WERI-Rb-1 (cell line): Measurements from ENCODE around the gene PHC2.

Source experiments
- DNase-seq: peaks from one replicate; pipeline ENCODE4 v3.0.0-alpha.2; 2020
- H3K27ac ChIP-seq: fragments of 250-450 bp; sonication (Bioruptor Pico); 2 replicates; pipeline ENCODE4 v1.5.1; 2020; ENCODE audit warnings: mild to moderate bottlenecking, moderate library complexity
- H3K27me3 ChIP-seq: fragments of 250-450 bp; sonication (Bioruptor Pico); 2 replicates; pipeline ENCODE4 v1.5.1; 2021; ENCODE audit warnings: mild to moderate bottlenecking, low read depth, moderate library complexity; ENCODE audit not compliant: insufficient read depth, severe bottlenecking
- H3K36me3 ChIP-seq: fragments of 250-450 bp; sonication (Bioruptor Pico); 2 replicates; pipeline ENCODE4 v1.5.1; 2020; ENCODE audit warnings: mild to moderate bottlenecking, moderate library complexity
- H3K4me3 ChIP-seq: 2 replicates; pipeline ENCODE4 v1.5.1; 2011; ENCODE audit warnings: low read depth, mild to moderate bottlenecking, control low read depth, low read length
- H3K9me3 ChIP-seq: fragments of 250-450 bp; sonication (Bioruptor Pico); 2 replicates; pipeline ENCODE4 v1.5.1; 2021; ENCODE audit warnings: mild to moderate bottlenecking, moderate library complexity; ENCODE audit not compliant: severe bottlenecking
- CTCF ChIP-seq: IDR thresholded peaks from 2 replicates; pipeline ENCODE4 v1.5.1; 2011; ENCODE audit warnings: low read depth, mild to moderate bottlenecking, control low read depth, inconsistent platforms, low read length

The PHC2 gene

GRCh38 chr1:33470495-33471012 lies 39.7 kb upstream of the PHC2 start:
- no peak overlapping the region for H3K4me3 ChIP-seq
- no peaks in the 10 kb centered on the region for H3K27me3 ChIP-seq
- H3K36me3 ChIP-seq = no peaks in the 10 kb centered on the region
- H3K9me3 ChIP-seq = no peaks in the 10 kb centered on the region
- DNase-seq = peak; percentile 85
- peak; percentile 86 for TF ChIP-seq CTCF
- H3K27ac ChIP-seq = peak overlapping the region; percentile 53

- Histone ChIP-seq H3K36me3 (no peaks in the 10 kb centered on the region), H3K9me3 (no peaks in the 10 kb centered on the region), H3K27me3 (no peaks in the 10 kb centered on the region), H3K4me3 (no peak overlapping the region), H3K27ac (no peak overlapping the region)
- no peak for TF ChIP-seq CTCF
- DNase-seq = no peak
These were observed 38.8 kb upstream of the PHC2 start for GRCh38 chr1:33469691-33470090.

- no peaks in the 10 kb centered on the region for H3K36me3 ChIP-seq
- no peak overlapping the region for H3K27ac ChIP-seq
- no peaks in the 10 kb centered on the region for H3K9me3 ChIP-seq
- DNase-seq = no peak
- no peak for TF ChIP-seq CTCF
- H3K27me3 ChIP-seq = no peaks in the 10 kb centered on the region
- H3K4me3 ChIP-seq = no peak overlapping the region
These were observed 38.1 kb upstream of the PHC2 start for GRCh38 chr1:33468967-33469366.

- H3K36me3 ChIP-seq = no peaks in the 10 kb centered on the region
- no peak for DNase-seq
- no peak for TF ChIP-seq CTCF
- H3K27ac ChIP-seq = no peak overlapping the region
- H3K4me3 ChIP-seq = no peak overlapping the region
- H3K9me3 ChIP-seq = no peaks in the 10 kb centered on the region
- no peaks in the 10 kb centered on the region for H3K27me3 ChIP-seq
These were observed 37.6 kb upstream of the PHC2 start for GRCh38 chr1:33468531-33468930.

GRCh38 chr1:33468011-33468410 lies 37.1 kb upstream of the PHC2 start:
- Histone ChIP-seq H3K36me3 (no peaks in the 10 kb centered on the region), H3K27ac (no peak overlapping the region), H3K9me3 (no peaks in the 10 kb centered on the region), H3K27me3 (no peaks in the 10 kb centered on the region), H3K4me3 (no peak overlapping the region)
- DNase-seq = no peak
- no peak for TF ChIP-seq CTCF

- no peak overlapping the region for H3K27ac ChIP-seq
- no peaks in the 10 kb centered on the region for H3K27me3 ChIP-seq
- H3K36me3 ChIP-seq = no peaks in the 10 kb centered on the region
- H3K9me3 ChIP-seq = no peaks in the 10 kb centered on the region
- TF ChIP-seq CTCF = no peak
- H3K4me3 ChIP-seq = no peak overlapping the region
- no peak for DNase-seq
These were observed 35.3 kb upstream of the PHC2 start for GRCh38 chr1:33466159-33466558.
